GM19193 (cell line): ENCODE measurements around the gene RPTOR.

Experiments
- POLR2A ChIP-seq: IDR thresholded peaks from 4 replicates; pipeline ENCODE4 v1.6.1; 2011; ENCODE audit not compliant: insufficient read depth, insufficient read length; ENCODE audit errors: extremely low read depth

RPTOR gene

GRCh38 chr17:80561541-80562114 is 17.0 kb downstream of the RPTOR start:
- no peak for TF ChIP-seq POLR2A

GRCh38 chr17:80564545-80564944 is 19.9 kb downstream of the RPTOR start:
- no peak for TF ChIP-seq POLR2A

GRCh38 chr17:80565343-80566053 is 20.9 kb downstream of the RPTOR start:
- TF ChIP-seq POLR2A: no peak

- TF ChIP-seq POLR2A: no peak
These were observed 21.4 kb downstream of the RPTOR start for GRCh38 chr17:80566054-80566400.

GRCh38 chr17:80568246-80568645 is 23.6 kb downstream of the RPTOR start:
- TF ChIP-seq POLR2A: no peak

GRCh38 chr17:80569924-80570323 is 25.3 kb downstream of the RPTOR start:
- TF ChIP-seq POLR2A: no peak

GRCh38 chr17:80573701-80574100 is 29.1 kb downstream of the RPTOR start:
- TF ChIP-seq POLR2A: no peak

- no peak for TF ChIP-seq POLR2A
These were observed 29.9 kb downstream of the RPTOR start for GRCh38 chr17:80574496-80574895.

- TF ChIP-seq POLR2A: no peak
These were observed 30.6 kb downstream of the RPTOR start for GRCh38 chr17:80575057-80575875.

GRCh38 chr17:80577876-80578570 is 33.4 kb downstream of the RPTOR start:
- no peak for TF ChIP-seq POLR2A

GRCh38 chr17:80582165-80582564 is 37.5 kb downstream of the RPTOR start:
- TF ChIP-seq POLR2A: no peak

- no peak for TF ChIP-seq POLR2A
These were observed 39.7 kb downstream of the RPTOR start for GRCh38 chr17:80584176-80584905.

GRCh38 chr17:80585890-80586845 is 41.5 kb downstream of the RPTOR start:
- no peak for TF ChIP-seq POLR2A
